ENCODE measurements around the gene UBL7. TPM values are rescaled to one million over a fixed set of nuclear protein-coding genes. Genes with fewer than 3 reads are reported as not detected.
"Not testable (repeated sequence)": the region's sequence is repeated elsewhere in the genome, so short reads cannot be mapped to it uniquely, and the experiment has no call there.

Gene UBL7
- total RNA-seq, 1 donor from 2014 or later: 79.9 TPM

DNA sequence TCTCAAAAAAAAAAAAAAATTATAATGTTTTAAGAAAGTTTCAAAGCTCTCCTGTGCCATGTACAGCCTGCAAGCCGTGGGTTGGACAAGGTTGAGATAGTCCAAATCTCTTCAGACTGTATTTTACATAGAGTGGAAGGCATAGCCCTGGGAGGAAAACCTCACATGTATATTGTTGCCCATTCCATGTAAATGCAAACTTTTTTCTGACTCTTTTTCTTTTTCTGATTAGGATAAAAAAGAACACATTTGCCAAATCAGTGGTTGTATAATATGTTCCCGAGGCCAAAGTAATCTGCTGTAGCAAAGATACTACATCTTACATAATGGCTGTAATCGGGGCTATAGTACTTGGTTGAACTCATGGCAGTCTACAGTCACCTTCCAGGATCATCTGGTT lies 35.7 kb upstream of the UBL7 start:
- Mint-ChIP-seq H3K4me1 (ENCODE audit: unreplicated experiment) (no peaks in the 10 kb centered on the region), H3K36me3 (ENCODE audit: low read depth, unreplicated experiment) (peaks cover under 1% of the 10 kb centered on the region), H3K4me3 (ENCODE audit: unreplicated experiment) (no peak overlapping the region), H3K9me3 (ENCODE audit: unreplicated experiment) (no peaks in the 10 kb centered on the region), H3K27ac (ENCODE audit: unreplicated experiment) (no peak overlapping the region), H3K27me3 (ENCODE audit: unreplicated experiment) (no peaks in the 10 kb centered on the region)
- TF ChIP-seq, protein P1, sequence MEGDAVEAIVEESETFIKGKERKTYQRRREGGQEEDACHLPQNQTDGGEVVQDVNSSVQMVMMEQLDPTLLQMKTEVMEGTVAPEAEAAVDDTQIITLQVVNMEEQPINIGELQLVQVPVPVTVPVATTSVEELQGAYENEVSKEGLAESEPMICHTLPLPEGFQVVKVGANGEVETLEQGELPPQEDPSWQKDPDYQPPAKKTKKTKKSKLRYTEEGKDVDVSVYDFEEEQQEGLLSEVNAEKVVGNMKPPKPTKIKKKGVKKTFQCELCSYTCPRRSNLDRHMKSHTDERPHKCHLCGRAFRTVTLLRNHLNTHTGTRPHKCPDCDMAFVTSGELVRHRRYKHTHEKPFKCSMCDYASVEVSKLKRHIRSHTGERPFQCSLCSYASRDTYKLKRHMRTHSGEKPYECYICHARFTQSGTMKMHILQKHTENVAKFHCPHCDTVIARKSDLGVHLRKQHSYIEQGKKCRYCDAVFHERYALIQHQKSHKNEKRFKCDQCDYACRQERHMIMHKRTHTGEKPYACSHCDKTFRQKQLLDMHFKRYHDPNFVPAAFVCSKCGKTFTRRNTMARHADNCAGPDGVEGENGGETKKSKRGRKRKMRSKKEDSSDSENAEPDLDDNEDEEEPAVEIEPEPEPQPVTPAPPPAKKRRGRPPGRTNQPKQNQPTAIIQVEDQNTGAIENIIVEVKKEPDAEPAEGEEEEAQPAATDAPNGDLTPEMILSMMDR (IDR thresholded peaks at IDR 0.05; ENCODE audit: unreplicated experiment): no peak
- DNase-seq (ENCODE audit: low spot score): no peak

DNA sequence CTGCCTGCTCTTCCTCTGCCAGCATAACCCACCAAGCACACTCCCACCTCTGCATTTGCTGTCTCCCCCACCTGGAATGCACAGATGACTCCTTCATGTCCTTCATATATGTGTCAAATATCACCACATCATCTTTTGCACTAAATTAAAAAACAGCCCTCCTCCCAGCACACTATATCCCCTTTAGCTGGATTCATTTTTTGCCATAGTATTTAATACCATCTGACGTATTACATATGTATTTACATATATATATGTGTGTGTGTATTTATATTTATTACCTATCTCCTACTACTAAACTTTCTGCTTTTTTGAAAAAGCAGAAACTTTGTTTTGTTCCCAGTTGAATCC lies 29.4 kb upstream of the UBL7 start:
- Mint-ChIP-seq H3K4me3 (ENCODE audit: unreplicated experiment) (peak overlapping the region; percentile 5), H3K27ac (ENCODE audit: unreplicated experiment) (peak overlapping the region; percentile 97)

DNA sequence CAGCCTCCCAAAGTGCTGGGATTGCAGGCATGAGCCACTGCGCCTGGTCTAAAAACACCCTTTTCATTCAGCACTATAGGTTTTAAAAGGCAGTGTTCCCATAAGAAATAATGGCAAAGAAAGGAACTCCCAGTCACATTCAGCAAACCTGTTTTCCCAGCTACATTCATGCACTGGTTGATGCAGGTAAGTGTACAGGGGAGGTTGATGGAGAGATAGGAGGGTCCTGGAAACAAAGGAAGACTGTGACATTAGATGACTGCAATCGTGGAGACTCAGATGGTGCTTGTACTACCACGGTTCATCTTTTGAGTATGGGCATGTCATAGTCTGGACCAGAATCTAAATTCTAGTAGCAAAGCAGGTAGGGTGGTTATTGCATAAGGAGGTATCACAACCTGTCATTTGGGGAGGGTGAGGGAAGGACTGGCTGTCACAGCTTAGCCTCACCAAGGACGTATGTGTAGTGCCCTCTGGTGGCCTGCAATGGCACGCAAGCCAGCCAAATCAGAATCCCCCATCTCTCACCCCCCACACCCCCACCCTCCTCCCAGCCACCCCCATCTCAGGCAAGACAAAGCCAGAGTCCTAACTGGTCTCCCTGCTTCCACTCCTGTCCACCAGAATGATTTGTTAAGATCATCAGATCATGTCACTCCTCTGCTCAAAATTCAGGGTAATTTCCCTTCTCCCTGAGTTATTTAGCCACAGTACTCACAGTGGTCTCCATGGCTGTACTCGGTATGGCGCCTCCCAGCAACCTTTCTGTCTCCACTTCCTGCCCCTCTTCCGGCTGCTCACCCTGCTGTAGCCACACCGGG lies 28.8 kb upstream of the UBL7 start:
- no peaks in the 10 kb centered on the region for H3K36me3 Mint-ChIP-seq (ENCODE audit: low read depth, unreplicated experiment)
- TF ChIP-seq, protein P1 (IDR thresholded peaks at IDR 0.05; ENCODE audit: unreplicated experiment): peak; percentile 68
- H3K27me3 Mint-ChIP-seq (ENCODE audit: unreplicated experiment): no peaks in the 10 kb centered on the region
- H3K4me3 Mint-ChIP-seq (ENCODE audit: unreplicated experiment): peak overlapping the region; percentile 5
- DNase-seq (ENCODE audit: low spot score): peak; percentile 75
- no peaks in the 10 kb centered on the region for H3K9me3 Mint-ChIP-seq (ENCODE audit: unreplicated experiment)
- H3K4me1 Mint-ChIP-seq (ENCODE audit: unreplicated experiment): peaks cover 12% of the 10 kb centered on the region
- H3K27ac Mint-ChIP-seq (ENCODE audit: unreplicated experiment): peak overlapping the region; percentile 97

More for the DNA sequence above, 29.4 kb upstream of the UBL7 start:
- H3K27me3 Mint-ChIP-seq (ENCODE audit: unreplicated experiment): no peaks in the 10 kb centered on the region
- peaks cover 12% of the 10 kb centered on the region for H3K4me1 Mint-ChIP-seq (ENCODE audit: unreplicated experiment)
- TF ChIP-seq, protein P1 (IDR thresholded peaks at IDR 0.05; ENCODE audit: unreplicated experiment): no peak
- DNase-seq (ENCODE audit: low spot score): no peak
- no peaks in the 10 kb centered on the region for H3K36me3 Mint-ChIP-seq (ENCODE audit: low read depth, unreplicated experiment)
- no peaks in the 10 kb centered on the region for H3K9me3 Mint-ChIP-seq (ENCODE audit: unreplicated experiment)

DNA sequence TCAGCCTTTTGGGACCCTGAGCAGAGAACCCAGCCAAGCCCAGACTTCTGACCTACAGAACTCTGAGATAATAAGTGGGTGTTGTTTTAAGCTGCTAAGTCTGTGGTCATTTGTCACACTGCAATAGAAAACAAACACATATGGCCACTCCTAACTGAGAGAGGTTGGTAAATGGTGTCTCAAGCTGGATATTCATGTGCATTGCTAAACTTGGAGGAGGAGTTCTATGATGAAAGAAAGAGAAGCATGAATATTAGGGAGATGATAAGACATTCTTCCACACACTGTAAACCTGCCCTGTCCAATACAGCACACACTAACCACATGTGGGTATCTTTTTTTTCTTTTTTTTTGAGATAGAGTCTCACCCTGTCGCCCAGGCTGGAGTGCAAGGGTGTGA lies 27.8 kb upstream of the UBL7 start:
- Mint-ChIP-seq H3K27me3 (ENCODE audit: unreplicated experiment) (no peaks in the 10 kb centered on the region), H3K27ac (ENCODE audit: unreplicated experiment) (no peak overlapping the region), H3K4me1 (ENCODE audit: unreplicated experiment) (peaks cover 12% of the 10 kb centered on the region), H3K36me3 (ENCODE audit: low read depth, unreplicated experiment) (no peaks in the 10 kb centered on the region), H3K4me3 (ENCODE audit: unreplicated experiment) (no peak overlapping the region), H3K9me3 (ENCODE audit: unreplicated experiment) (no peaks in the 10 kb centered on the region)
- no peak for DNase-seq (ENCODE audit: low spot score)
- TF ChIP-seq, protein P1 (IDR thresholded peaks at IDR 0.05; ENCODE audit: unreplicated experiment): no peak

DNA sequence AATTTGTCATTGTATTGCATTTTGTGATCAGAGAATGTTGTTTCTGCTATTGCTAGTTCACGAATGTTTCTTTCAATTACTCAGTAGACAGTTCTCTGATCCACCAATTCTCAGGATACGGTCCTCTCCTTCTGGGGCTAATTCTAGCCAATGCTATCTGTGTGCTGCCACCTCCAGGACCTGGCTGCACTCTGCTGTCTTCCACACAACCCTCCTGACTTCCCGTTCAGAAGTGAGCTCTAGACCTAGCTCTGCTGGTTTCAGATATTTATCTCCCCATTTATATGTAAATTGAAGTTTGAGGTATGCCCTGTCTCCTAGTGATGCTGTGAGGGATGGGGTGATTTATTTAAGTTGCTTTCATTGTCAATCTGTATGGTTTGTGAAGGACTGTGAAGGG lies 21.7 kb upstream of the UBL7 start:
- H3K4me1 Mint-ChIP-seq (ENCODE audit: unreplicated experiment): no peaks in the 10 kb centered on the region
- H3K4me3 Mint-ChIP-seq (ENCODE audit: unreplicated experiment): no peak overlapping the region
- TF ChIP-seq, protein P1 (IDR thresholded peaks at IDR 0.05; ENCODE audit: unreplicated experiment): no peak
- no peaks in the 10 kb centered on the region for H3K9me3 Mint-ChIP-seq (ENCODE audit: unreplicated experiment)
- H3K36me3 Mint-ChIP-seq (ENCODE audit: low read depth, unreplicated experiment): peaks cover 21% of the 10 kb centered on the region
- H3K27ac Mint-ChIP-seq (ENCODE audit: unreplicated experiment): no peak overlapping the region
- peaks cover 5% of the 10 kb centered on the region for H3K27me3 Mint-ChIP-seq (ENCODE audit: unreplicated experiment)
- peak; percentile 12 for DNase-seq (ENCODE audit: low spot score)

DNA sequence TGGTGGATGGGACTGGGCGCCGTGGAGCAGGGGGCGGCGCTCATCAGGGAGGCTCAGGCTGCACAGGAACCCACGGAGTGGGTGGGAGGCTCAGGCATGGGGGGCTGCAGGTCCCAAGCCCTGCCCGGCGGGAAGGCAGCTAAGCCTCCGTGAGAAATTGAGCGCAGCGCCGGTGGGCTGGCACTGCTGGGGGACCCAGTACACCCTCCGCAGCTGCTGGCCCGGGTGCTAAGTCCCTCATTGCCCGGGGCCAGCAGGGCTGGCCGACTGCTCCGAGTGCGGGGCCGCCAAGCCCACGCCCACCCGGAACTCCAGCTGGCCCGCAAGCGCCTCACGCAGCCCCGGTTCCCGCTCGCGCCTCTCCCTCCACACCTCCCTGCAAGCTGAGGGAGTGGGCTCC lies 19.4 kb upstream of the UBL7 start:
- H3K36me3 Mint-ChIP-seq (ENCODE audit: low read depth, unreplicated experiment): peaks cover 21% of the 10 kb centered on the region
- not testable (repeated sequence) for H3K27ac Mint-ChIP-seq (ENCODE audit: unreplicated experiment); H3K4me3 Mint-ChIP-seq (ENCODE audit: unreplicated experiment); H3K27me3 Mint-ChIP-seq (ENCODE audit: unreplicated experiment); DNase-seq (ENCODE audit: low spot score); H3K4me1 Mint-ChIP-seq (ENCODE audit: unreplicated experiment); H3K9me3 Mint-ChIP-seq (ENCODE audit: unreplicated experiment)

DNA sequence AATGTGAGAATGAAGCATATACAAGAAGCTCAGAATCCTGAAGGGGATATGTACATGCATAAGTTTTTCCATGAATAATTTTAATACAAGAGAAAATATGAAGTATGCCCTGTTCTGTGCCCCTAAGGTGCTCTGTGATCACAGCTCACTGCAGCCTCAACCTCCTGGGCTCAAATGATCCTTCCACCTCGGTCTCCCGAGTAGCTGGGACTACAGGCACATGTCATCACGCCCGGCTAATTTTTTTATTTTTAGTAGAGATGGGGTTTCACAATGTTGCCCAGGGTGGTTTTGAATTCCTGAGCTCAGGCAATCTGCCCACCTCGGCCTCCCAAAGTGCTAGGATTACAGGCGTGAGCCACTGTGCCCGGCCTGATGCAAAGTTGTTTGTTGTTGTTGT lies 10.7 kb upstream of the UBL7 start:
- H3K27me3 Mint-ChIP-seq (ENCODE audit: unreplicated experiment); H3K4me3 Mint-ChIP-seq (ENCODE audit: unreplicated experiment); H3K4me1 Mint-ChIP-seq (ENCODE audit: unreplicated experiment); DNase-seq (ENCODE audit: low spot score); H3K27ac Mint-ChIP-seq (ENCODE audit: unreplicated experiment); H3K9me3 Mint-ChIP-seq (ENCODE audit: unreplicated experiment): not testable (repeated sequence)
- H3K36me3 Mint-ChIP-seq (ENCODE audit: low read depth, unreplicated experiment): peaks cover 16% of the 10 kb centered on the region

All from endothelial cell (in vitro differentiated cells).